Endothelial cell (in vitro differentiated cells): ENCODE data around the gene HOXB8. TPM values are rescaled to one million over a fixed set of nuclear protein-coding genes. Genes with fewer than 3 reads are reported as not detected.

ENCODE experiments used
- DNase-seq: peaks from one replicate; pipeline ENCODE4 v3.0.0; 2021; ENCODE audit warnings: low spot score
- H3K27ac Mint-ChIP-seq: one replicate; pipeline ENCODE4 v1.8.0; 2021; ENCODE audit warnings: mixed read lengths, inconsistent platforms; ENCODE audit not compliant: unreplicated experiment
- H3K27me3 Mint-ChIP-seq: one replicate; pipeline ENCODE4 v1.8.0; 2021; ENCODE audit warnings: mild to moderate bottlenecking, moderate library complexity, mixed read lengths, inconsistent platforms; ENCODE audit not compliant: unreplicated experiment
- H3K36me3 Mint-ChIP-seq: one replicate; pipeline ENCODE4 v1.8.0; 2021; ENCODE audit warnings: mild to moderate bottlenecking, low read depth, mixed read lengths, inconsistent platforms; ENCODE audit not compliant: unreplicated experiment
- H3K4me1 Mint-ChIP-seq: one replicate; pipeline ENCODE4 v1.8.0; 2021; ENCODE audit warnings: mild to moderate bottlenecking, mixed read lengths, inconsistent platforms; ENCODE audit not compliant: unreplicated experiment
- H3K4me3 Mint-ChIP-seq: one replicate; pipeline ENCODE4 v1.8.0; 2021; ENCODE audit warnings: mild to moderate bottlenecking, mixed read lengths, inconsistent platforms; ENCODE audit not compliant: unreplicated experiment
- H3K9me3 Mint-ChIP-seq: one replicate; pipeline ENCODE4 v1.8.0; 2021; ENCODE audit warnings: mixed read lengths, inconsistent platforms; ENCODE audit not compliant: unreplicated experiment
- total RNA-seq: library from RNA; stranded (reverse); fragmentation: NEBNext Ultra II Directional; extraction: Animal tissue kit (Norgen Biotek cat#: 25700); gene quantifications from one replicate; pipeline ENCODE4 v1.2.1, GENCODE V29; 2021; ENCODE audit not compliant: unreplicated experiment
- TF ChIP-seq, protein P1 (sequence below): fragments of 200-600 bp; sonication (generic); IDR thresholded peaks from one replicate; pipeline ENCODE4 v1.5.0; 2021; ENCODE audit warnings: antibody characterized with exemption; ENCODE audit not compliant: unreplicated experiment

Gene HOXB8
- total RNA-seq, 1 donor from 2014 or later, result 0.15 TPM

DNA sequence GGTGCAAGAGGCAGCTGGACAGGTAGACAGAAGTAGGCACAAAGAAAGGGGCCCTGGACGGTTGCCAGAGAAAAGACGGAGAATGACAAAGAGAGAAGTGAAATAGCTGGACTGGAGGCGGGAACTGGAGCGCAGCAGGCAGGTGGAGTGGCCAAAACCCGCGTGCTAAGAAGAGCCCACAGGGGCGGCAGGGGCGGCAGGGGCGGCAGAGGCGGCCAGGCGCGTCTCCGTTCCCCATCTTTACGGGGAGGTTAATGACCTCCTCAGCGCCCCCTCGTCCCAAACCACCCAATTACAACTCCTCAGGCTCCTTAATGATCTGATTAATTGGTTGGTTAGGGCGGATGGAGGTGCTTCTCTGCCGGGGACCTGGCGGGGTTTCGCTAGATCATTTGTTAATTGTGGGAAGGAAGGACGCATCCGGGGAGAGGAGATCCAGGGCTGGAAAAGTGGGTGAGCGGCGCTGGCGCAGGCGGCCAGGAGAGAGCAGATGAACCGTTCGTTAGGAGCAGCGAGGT lies 26.5 kb upstream of the HOXB8 start:
- H3K4me1 Mint-ChIP-seq, result peaks cover 7% of the 10 kb centered on the region
- no peak overlapping the region for H3K4me3 Mint-ChIP-seq
- H3K9me3 Mint-ChIP-seq, result no peaks in the 10 kb centered on the region
- TF ChIP-seq, protein P1, sequence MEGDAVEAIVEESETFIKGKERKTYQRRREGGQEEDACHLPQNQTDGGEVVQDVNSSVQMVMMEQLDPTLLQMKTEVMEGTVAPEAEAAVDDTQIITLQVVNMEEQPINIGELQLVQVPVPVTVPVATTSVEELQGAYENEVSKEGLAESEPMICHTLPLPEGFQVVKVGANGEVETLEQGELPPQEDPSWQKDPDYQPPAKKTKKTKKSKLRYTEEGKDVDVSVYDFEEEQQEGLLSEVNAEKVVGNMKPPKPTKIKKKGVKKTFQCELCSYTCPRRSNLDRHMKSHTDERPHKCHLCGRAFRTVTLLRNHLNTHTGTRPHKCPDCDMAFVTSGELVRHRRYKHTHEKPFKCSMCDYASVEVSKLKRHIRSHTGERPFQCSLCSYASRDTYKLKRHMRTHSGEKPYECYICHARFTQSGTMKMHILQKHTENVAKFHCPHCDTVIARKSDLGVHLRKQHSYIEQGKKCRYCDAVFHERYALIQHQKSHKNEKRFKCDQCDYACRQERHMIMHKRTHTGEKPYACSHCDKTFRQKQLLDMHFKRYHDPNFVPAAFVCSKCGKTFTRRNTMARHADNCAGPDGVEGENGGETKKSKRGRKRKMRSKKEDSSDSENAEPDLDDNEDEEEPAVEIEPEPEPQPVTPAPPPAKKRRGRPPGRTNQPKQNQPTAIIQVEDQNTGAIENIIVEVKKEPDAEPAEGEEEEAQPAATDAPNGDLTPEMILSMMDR, result no peak
- no peak overlapping the region for H3K27ac Mint-ChIP-seq
- peaks cover 34% of the 10 kb centered on the region for H3K27me3 Mint-ChIP-seq
- H3K36me3 Mint-ChIP-seq, result no peaks in the 10 kb centered on the region
- no peak for DNase-seq

DNA sequence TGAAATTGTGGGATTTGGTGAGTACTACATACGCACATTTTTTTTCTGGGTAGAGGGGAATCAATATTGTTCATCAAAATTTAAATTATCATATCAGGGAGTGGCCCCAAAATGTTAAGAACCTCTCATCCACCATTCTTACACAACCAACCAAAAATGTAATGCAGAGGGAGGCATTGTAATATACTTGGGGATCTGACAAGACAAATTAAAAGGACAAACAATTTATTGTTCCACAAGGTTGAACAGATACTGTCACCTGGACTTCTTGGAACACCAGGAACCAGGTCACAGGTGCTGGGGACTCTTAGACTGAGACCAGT lies 25.7 kb upstream of the HOXB8 start:
- Mint-ChIP-seq H3K27ac (no peak overlapping the region), H3K36me3 (no peaks in the 10 kb centered on the region), H3K27me3 (peaks cover 35% of the 10 kb centered on the region), H3K4me1 (peaks cover 7% of the 10 kb centered on the region), H3K4me3 (no peak overlapping the region), H3K9me3 (no peaks in the 10 kb centered on the region)
- TF ChIP-seq, protein P1, result no peak
- no peak for DNase-seq

DNA sequence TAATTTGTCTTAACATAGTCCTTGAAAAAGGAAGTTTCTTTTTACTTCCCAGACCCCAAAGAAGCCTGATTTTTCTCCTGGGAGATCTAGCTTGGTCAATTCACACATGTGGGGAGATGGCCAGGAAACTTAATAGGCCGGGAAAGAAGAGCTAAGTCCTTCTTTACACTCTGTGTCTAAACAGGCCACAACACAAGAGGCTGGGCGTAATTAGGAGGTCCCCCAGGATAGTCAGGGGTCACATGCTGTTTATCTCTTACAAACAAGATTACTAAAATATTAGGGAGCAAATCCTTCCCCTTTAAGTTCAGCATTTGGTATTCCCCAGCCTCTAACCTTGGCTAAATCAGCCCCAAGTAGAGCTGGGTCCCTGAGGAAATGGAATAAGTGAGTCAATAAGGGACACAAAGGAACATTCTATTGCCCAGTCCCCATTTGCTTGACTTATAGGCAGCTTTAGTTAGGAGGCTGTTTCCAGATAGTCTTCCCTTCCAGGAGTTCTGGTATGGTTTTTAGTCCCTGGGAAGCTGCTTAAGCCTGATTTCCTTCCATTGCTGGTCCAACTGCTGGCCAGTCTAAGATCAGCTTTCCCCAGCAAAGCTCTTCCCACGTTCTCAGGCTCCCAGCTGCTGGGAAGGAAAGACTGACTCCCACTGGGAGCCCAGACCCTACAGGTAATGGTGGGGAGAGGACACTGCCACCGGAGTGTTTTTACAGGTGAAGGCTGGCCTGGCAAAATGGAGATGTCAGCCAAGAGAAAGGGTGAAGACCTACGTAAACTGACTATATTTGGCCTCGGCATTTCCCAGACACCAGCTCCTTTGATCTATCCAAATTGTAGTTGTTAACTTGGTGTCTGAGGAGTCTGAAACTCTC lies 25.1 kb upstream of the HOXB8 start:
- H3K27me3 Mint-ChIP-seq, result peaks cover 35% of the 10 kb centered on the region
- TF ChIP-seq, protein P1, result no peak
- no peak overlapping the region for H3K4me3 Mint-ChIP-seq
- DNase-seq, result no peak
- H3K9me3 Mint-ChIP-seq, result no peaks in the 10 kb centered on the region
- peaks cover 7% of the 10 kb centered on the region for H3K4me1 Mint-ChIP-seq
- H3K36me3 Mint-ChIP-seq, result no peaks in the 10 kb centered on the region
- no peak overlapping the region for H3K27ac Mint-ChIP-seq

DNA sequence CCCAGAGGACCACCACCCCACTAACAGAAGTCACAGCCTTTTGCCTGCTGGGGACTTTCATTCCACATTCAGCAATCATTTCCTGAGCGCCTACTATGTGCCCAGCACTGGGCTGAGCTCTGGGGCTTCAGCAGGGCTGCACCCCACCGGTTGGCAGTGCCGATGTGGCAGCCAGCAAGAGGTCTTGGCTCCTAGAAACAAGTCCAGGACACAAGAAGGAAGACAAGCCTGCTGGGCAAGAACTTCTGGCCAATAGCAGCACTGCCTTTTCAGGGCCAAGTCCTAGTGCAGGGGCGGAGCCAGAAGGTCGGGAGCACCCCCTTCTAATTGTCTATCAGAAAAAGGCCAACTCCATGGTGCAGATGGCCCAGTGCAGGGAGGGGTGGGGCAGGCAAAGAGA lies 24.0 kb upstream of the HOXB8 start:
- H3K27me3 Mint-ChIP-seq, result peaks cover 43% of the 10 kb centered on the region
- H3K27ac Mint-ChIP-seq, result no peak overlapping the region
- no peak for DNase-seq
- TF ChIP-seq, protein P1, result no peak
- peaks cover 7% of the 10 kb centered on the region for H3K4me1 Mint-ChIP-seq
- H3K36me3 Mint-ChIP-seq, result no peaks in the 10 kb centered on the region
- no peaks in the 10 kb centered on the region for H3K9me3 Mint-ChIP-seq
- H3K4me3 Mint-ChIP-seq, result no peak overlapping the region
